Osteocyte (in vitro differentiated cells): ENCODE measurements around the gene RNU11. TPM values are rescaled to one million over a fixed set of nuclear protein-coding genes. Genes with fewer than 3 reads are reported as not detected.
"Not testable (repeated sequence)": the region's sequence is repeated elsewhere in the genome, so short reads cannot be mapped to it uniquely, and the experiment has no call there.

Experiments
- DNase-seq: peaks from one replicate; pipeline ENCODE4 v3.0.0; 2021; ENCODE audit warnings: mixed read lengths; ENCODE audit not compliant: unreplicated experiment; ENCODE audit errors: extremely low spot score
- H3K27ac Mint-ChIP-seq: one replicate; pipeline ENCODE4 v1.8.0; 2021; ENCODE audit warnings: mild to moderate bottlenecking, mixed read lengths; ENCODE audit not compliant: unreplicated experiment
- H3K27me3 Mint-ChIP-seq: one replicate; pipeline ENCODE4 v1.8.0; 2021; ENCODE audit warnings: mixed read lengths; ENCODE audit not compliant: unreplicated experiment
- H3K36me3 Mint-ChIP-seq: one replicate; pipeline ENCODE4 v1.8.0; 2021; ENCODE audit warnings: mixed read lengths; ENCODE audit not compliant: unreplicated experiment
- H3K4me1 Mint-ChIP-seq: one replicate; pipeline ENCODE4 v1.8.0; 2021; ENCODE audit warnings: mixed read lengths; ENCODE audit not compliant: unreplicated experiment
- H3K4me3 Mint-ChIP-seq: one replicate; pipeline ENCODE4 v1.8.0; 2021; ENCODE audit warnings: mild to moderate bottlenecking, moderate library complexity, mixed read lengths; ENCODE audit not compliant: unreplicated experiment
- H3K9me3 Mint-ChIP-seq: one replicate; pipeline ENCODE4 v1.8.0; 2021; ENCODE audit warnings: mixed read lengths; ENCODE audit not compliant: unreplicated experiment
- CTCF ChIP-seq: fragments of 200-600 bp; sonication (generic); IDR thresholded peaks from 2 replicates; pipeline ENCODE4 v1.5.0; 2021; ENCODE audit warnings: antibody characterized with exemption, mild to moderate bottlenecking, moderate library complexity
- total RNA-seq: library from RNA; stranded (reverse); gene quantifications from 2 replicates; pipeline ENCODE4 v1.2.1, GENCODE V29; 2021

Gene RNU11
- total RNA-seq, 1 donor from 2014 or later = not detected

DNA sequence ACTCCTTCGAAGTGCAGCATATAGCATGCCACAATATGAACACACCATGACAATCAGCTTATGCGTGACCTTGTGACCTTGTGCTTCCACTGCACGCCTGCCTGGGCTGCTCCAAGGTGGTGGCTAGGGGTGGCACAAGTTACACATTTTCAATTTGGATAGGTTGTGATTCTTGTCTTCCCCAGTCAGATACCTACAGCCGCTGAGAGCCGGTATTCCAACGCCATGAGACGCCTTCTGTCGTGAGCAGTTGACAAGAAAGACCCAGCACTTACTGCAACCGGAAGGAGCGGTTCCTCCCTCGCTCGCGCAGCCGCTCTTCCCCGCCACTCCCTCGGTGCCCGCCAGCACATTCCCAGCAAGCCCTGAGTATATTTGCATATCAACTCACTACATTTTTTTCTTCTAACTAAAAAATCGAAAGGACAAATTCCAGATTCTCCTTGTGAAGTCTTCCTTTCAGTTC is 359 bp upstream of the RNU11 start:
- no peak for TF ChIP-seq CTCF
- Mint-ChIP-seq H3K9me3 (no peaks in the 10 kb centered on the region), H3K36me3 (no peaks in the 10 kb centered on the region), H3K27me3 (no peaks in the 10 kb centered on the region), H3K27ac (peak overlapping the region; percentile 98), H3K4me3 (peak overlapping the region; percentile 75), H3K4me1 (peaks cover 30% of the 10 kb centered on the region)
- peak; percentile 95 for DNase-seq

DNA sequence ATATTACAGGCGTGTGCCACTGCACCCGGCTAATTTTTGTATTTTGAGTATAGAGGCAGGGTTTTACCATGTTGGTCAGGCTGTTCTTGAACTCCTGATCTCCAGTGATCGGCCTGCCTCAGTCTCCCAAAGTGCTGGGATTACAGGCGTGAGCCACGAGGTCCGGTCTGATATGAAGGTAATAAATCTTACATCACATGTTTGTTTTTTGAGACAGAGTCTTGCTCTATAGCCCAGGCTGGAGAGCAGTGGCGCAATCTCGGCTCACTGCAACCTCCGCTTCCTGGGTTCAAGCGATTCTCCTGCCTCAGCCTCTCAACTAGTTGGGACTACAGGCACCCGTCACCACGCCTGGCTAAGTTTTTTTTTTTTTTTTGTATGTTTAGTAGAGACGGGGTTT is 4.7 kb downstream of the RNU11 start:
- H3K9me3 Mint-ChIP-seq, H3K27me3 Mint-ChIP-seq, H3K4me1 Mint-ChIP-seq, H3K36me3 Mint-ChIP-seq, H3K27ac Mint-ChIP-seq, DNase-seq, H3K4me3 Mint-ChIP-seq: not testable (repeated sequence)

GRCh38 chr1:28653870-28654269 is 5.5 kb downstream of the RNU11 start:
- H3K4me3 Mint-ChIP-seq, H3K36me3 Mint-ChIP-seq, H3K27me3 Mint-ChIP-seq, H3K4me1 Mint-ChIP-seq, H3K9me3 Mint-ChIP-seq, DNase-seq, H3K27ac Mint-ChIP-seq: not testable (repeated sequence)
- TF ChIP-seq CTCF = peak; percentile 40

GRCh38 chr1:28655448-28656311 is 7.3 kb downstream of the RNU11 start:
- H3K4me1 Mint-ChIP-seq, H3K27ac Mint-ChIP-seq, H3K27me3 Mint-ChIP-seq, H3K4me3 Mint-ChIP-seq, H3K9me3 Mint-ChIP-seq, H3K36me3 Mint-ChIP-seq, DNase-seq: not testable (repeated sequence)

DNA sequence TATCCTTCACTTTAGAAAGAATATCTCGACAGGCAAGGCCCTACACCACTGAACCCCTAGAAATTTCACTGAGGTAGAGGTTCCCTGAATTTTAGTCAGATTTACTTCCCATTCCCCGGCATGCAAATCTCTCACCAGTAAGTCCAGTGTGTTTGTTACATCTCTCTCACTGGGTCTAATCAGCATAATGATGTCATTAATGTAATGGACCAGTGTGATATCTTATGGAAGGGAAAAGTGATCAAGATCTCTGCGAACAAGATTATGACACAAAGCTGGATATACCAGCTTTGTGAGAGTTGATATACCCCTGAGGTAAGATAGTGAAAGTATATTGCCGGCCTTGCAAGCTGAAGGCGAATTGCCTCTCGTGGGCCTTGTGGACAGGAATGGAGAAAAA is 7.9 kb downstream of the RNU11 start:
- Mint-ChIP-seq H3K27ac (no peak overlapping the region), H3K4me1 (no peaks in the 10 kb centered on the region), H3K27me3 (no peaks in the 10 kb centered on the region), H3K36me3 (no peaks in the 10 kb centered on the region), H3K9me3 (no peaks in the 10 kb centered on the region), H3K4me3 (no peak overlapping the region)
- no peak for DNase-seq
- TF ChIP-seq CTCF = no peak

- H3K36me3 Mint-ChIP-seq = no peaks in the 10 kb centered on the region
- TF ChIP-seq CTCF = no peak
- H3K27me3 Mint-ChIP-seq = no peaks in the 10 kb centered on the region
- no peak overlapping the region for H3K27ac Mint-ChIP-seq
- H3K4me3 Mint-ChIP-seq = no peak overlapping the region
- DNase-seq = no peak
- H3K9me3 Mint-ChIP-seq = no peaks in the 10 kb centered on the region
- H3K4me1 Mint-ChIP-seq = peaks cover 6% of the 10 kb centered on the region
These were observed 15.6 kb downstream of the RNU11 start for GRCh38 chr1:28663871-28664470.
